Daoy (cell line): Measurements from ENCODE around the gene ALLC. TPM values are rescaled to one million over a fixed set of nuclear protein-coding genes. Genes with fewer than 3 reads are reported as not detected.
"Not testable (repeated sequence)": the region's sequence is repeated elsewhere in the genome, so short reads cannot be mapped to it uniquely, and the experiment has no call there.

ENCODE experiments used
- DNase-seq: peaks from one replicate; pipeline ENCODE4 v3.0.0-alpha.2; 2015; ENCODE audit warnings: low read depth
- total RNA-seq: library from RNA; depleted of rRNA; stranded (reverse); fragments of >200 nt; shearing (Covaris generic); gene quantifications from 2 replicates; pipeline ENCODE4 v1.2.3, GENCODE V29; 2014; rRNA removed

ALLC gene
- 0.11 TPM in 1 of 2 replicates, not detected in the other for total RNA-seq

GRCh38 chr2:3657881-3658280 is at the start of gene ALLC:
Gene ALLC (plus strand): TSS chr2:3658200. CDS start chr2:3671158, 12,958 bp downstream.
- no peak for DNase-seq

GRCh38 chr2:3608373-3609278 is 49.4 kb upstream of the ALLC start:
- no peak for DNase-seq

- DNase-seq = not testable (repeated sequence)
Measured at GRCh38 chr2:3609279-3609673, 48.7 kb upstream of the ALLC start.

- no peak for DNase-seq
Measured at GRCh38 chr2:3610415-3610814, 47.6 kb upstream of the ALLC start.

- no peak for DNase-seq
Measured at GRCh38 chr2:3610881-3611505, 47.0 kb upstream of the ALLC start.

- DNase-seq = no peak
Measured at GRCh38 chr2:3611589-3611988, 46.4 kb upstream of the ALLC start.

- DNase-seq = no peak
Measured at GRCh38 chr2:3612639-3613523, 45.1 kb upstream of the ALLC start.

GRCh38 chr2:3613524-3613905 is 44.5 kb upstream of the ALLC start:
- DNase-seq = no peak

GRCh38 chr2:3614743-3615142 is 43.3 kb upstream of the ALLC start:
- not testable (repeated sequence) for DNase-seq

- not testable (repeated sequence) for DNase-seq
Measured at GRCh38 chr2:3615541-3616200, 42.3 kb upstream of the ALLC start.

- DNase-seq = not testable (repeated sequence)
Measured at GRCh38 chr2:3616435-3617197, 41.4 kb upstream of the ALLC start.

- no peak for DNase-seq
Measured at GRCh38 chr2:3617198-3617890, 40.7 kb upstream of the ALLC start.

GRCh38 chr2:3618367-3618766 is 39.6 kb upstream of the ALLC start:
- no peak for DNase-seq

- no peak for DNase-seq
Measured at GRCh38 chr2:3619033-3619432, 39.0 kb upstream of the ALLC start.

- not testable (repeated sequence) for DNase-seq
Measured at GRCh38 chr2:3619661-3620060, 38.3 kb upstream of the ALLC start.

- no peak for DNase-seq
Measured at GRCh38 chr2:3620834-3621233, 37.2 kb upstream of the ALLC start.

GRCh38 chr2:3622967-3623366 is 35.0 kb upstream of the ALLC start:
- no peak for DNase-seq

GRCh38 chr2:3624059-3624794 is 33.8 kb upstream of the ALLC start:
- DNase-seq = no peak

- peak; percentile 0 for DNase-seq
Measured at GRCh38 chr2:3625186-3625585, 32.8 kb upstream of the ALLC start.
